Upper lobe of right lung (tissue), 1 donor: ENCODE measurements around the gene CCDC69. TPM values are rescaled to one million over a fixed set of nuclear protein-coding genes. Genes with fewer than 3 reads are reported as not detected.

Experiments
- ATAC-seq: fragments of 200-7000 bp; cut with Tn5 transposase; one replicate; pipeline ENCODE4 v1.9.1; 2020; ENCODE audit warnings: mild to moderate bottlenecking, moderate library complexity
- DNase-seq: peaks from one replicate; pipeline ENCODE4 v3.0.0-alpha.2; 2020
- H3K27ac ChIP-seq: fragments of 200-600 bp; one replicate; pipeline ENCODE4 v1.8.0; 2022
- H3K27me3 ChIP-seq: fragments of 200-600 bp; one replicate; pipeline ENCODE4 v1.8.0; 2022; ENCODE audit warnings: mild to moderate bottlenecking
- H3K36me3 ChIP-seq: fragments of 200-600 bp; one replicate; pipeline ENCODE4 v1.8.0; 2022
- H3K4me1 ChIP-seq: fragments of 200-600 bp; one replicate; pipeline ENCODE4 v1.8.0; 2022
- H3K4me3 ChIP-seq: fragments of 200-600 bp; one replicate; pipeline ENCODE4 v1.8.0; 2022; ENCODE audit warnings: mild to moderate bottlenecking
- H3K9me3 ChIP-seq: fragments of 200-600 bp; one replicate; pipeline ENCODE4 v1.8.0; 2022
- CTCF ChIP-seq: fragments of 200-600 bp; IDR thresholded peaks from one replicate; pipeline ENCODE4 v1.8.0; 2022; ENCODE audit warnings: antibody characterized with exemption
- intact Hi-C: fragments of 100-400 bp; cut with DNase I; formaldehyde crosslinking; loops from one replicate; pipeline ENCODE4 v1.11.0; 2022
- total RNA-seq: library from RNA; stranded (reverse); fragmentation: NEBNext Ultra II Directional; extraction: Animal tissue kit (Norgen Biotek cat#: 25700); gene quantifications from one replicate; pipeline ENCODE4 v1.2.1, GENCODE V29; 2021
- donor health status: DM: no; HTN: yes; CAD: no; lungs with severe emphysema.

Gene CCDC69
- total RNA-seq, 1 donor from 2014 or later: 81.9 TPM

- ATAC-seq (no peak), DNase-seq (no peak)
- Histone ChIP-seq H3K4me3 (no peak overlapping the region), H3K27me3 (no peaks in the 10 kb centered on the region), H3K36me3 (peaks cover 49% of the 10 kb centered on the region), H3K9me3 (no peaks in the 10 kb centered on the region), H3K4me1 (peaks cover 32% of the 10 kb centered on the region), H3K27ac (no peak overlapping the region)
- intact Hi-C loops: no loop called here
- TF ChIP-seq CTCF: no peak
These were observed 81.0 kb downstream of the CCDC69 start for GRCh38 chr5:151142933-151143332.

DNA sequence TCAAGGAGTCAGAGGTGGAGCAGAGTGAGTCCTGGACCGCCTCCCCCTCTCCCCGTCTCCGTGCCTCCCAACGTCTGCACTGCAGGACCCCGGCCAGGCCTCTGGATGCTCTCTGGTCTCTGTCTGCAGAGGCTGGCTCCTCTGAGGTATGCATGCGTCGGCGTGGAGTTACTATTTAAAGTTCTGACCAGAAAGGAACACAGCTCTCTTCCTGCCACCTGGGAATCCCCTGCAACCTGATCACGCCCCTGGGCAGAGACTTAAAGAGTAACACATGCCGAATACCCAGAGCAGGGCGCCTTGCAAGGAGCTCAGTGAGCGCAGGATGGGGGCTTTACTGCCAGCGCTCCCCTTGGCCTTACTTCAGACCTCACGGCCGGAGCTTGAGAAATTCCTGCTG is 82.4 kb downstream of the CCDC69 start:
- intact Hi-C loops: no loop called here
- no peak for TF ChIP-seq CTCF
- Histone ChIP-seq H3K4me3 (no peak overlapping the region), H3K4me1 (peaks cover 26% of the 10 kb centered on the region), H3K27me3 (no peaks in the 10 kb centered on the region), H3K27ac (no peak overlapping the region), H3K9me3 (no peaks in the 10 kb centered on the region), H3K36me3 (peaks cover 53% of the 10 kb centered on the region)
- ATAC-seq: no peak
- DNase-seq: no peak

DNA sequence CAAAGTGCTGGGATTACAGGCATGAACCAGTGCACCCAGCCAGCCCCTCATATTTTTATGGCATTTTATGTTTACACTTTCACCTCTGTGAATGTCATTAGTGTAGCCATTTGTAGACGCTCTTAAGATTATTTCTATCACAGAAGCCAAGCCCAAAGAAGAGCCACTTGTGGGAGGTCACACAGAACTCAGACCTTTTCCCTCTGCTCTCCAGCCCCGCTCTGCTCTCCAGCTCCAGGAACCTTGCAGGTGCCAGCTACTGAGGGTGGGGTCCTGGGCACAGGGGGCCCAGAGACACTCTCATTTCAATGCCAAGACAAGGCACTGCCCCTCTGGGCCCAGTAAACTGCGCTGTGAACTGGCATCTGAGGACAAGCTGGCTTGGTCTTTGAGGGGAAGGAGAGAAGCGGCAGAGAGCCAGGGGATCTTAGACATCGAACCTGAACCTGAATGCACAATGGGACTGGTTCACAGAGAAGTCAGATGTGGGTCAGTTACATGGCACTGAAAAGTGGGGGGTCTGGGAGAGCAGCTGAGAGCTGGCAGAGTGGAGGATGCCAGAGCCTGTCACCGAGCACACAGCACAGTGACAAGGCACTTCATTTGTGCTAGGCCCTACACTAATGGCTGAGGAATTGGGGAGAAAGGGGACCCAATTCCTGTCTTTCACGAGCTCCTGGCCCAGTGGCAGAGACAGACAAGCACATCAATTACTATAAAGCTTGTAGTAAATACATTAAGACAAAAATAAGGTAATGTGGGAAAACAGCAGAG is 83.0 kb downstream of the CCDC69 start:
- H3K4me3 ChIP-seq: no peak overlapping the region
- intact Hi-C loops: no loop called here
- peaks cover 53% of the 10 kb centered on the region for H3K36me3 ChIP-seq
- DNase-seq: no peak
- peaks cover 20% of the 10 kb centered on the region for H3K4me1 ChIP-seq
- no peaks in the 10 kb centered on the region for H3K9me3 ChIP-seq
- TF ChIP-seq CTCF: no peak
- no peak for ATAC-seq
- no peak overlapping the region for H3K27ac ChIP-seq
- no peaks in the 10 kb centered on the region for H3K27me3 ChIP-seq

DNA sequence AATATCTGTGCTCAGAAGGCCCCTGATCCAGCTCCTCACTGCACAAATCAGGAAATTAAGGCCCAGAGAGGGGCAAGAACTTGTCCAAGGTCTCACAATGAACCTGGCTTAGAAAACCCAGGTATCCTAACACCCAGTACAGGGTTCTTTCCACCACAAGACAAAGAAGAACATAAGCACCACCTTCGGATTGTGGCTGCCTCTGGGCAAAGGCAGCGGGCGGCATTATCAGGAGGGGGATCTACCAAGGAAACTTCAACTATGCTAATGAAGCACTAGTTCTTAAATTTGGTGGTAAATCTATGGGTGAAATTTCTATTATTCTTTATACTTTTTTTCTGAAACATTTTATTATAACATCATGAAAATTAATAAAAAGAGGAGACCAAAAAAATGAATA is 84.2 kb downstream of the CCDC69 start:
- no peaks in the 10 kb centered on the region for H3K27me3 ChIP-seq
- no peak for ATAC-seq
- H3K9me3 ChIP-seq: no peaks in the 10 kb centered on the region
- no peak for TF ChIP-seq CTCF
- H3K27ac ChIP-seq: no peak overlapping the region
- H3K4me1 ChIP-seq: peaks cover 11% of the 10 kb centered on the region
- H3K36me3 ChIP-seq: peaks cover 56% of the 10 kb centered on the region
- intact Hi-C loops: no loop called here
- H3K4me3 ChIP-seq: no peak overlapping the region
- no peak for DNase-seq

- peak; percentile 44 for ATAC-seq
- H3K36me3 ChIP-seq: peaks cover 63% of the 10 kb centered on the region
- no peak overlapping the region for H3K4me3 ChIP-seq
- no peak for TF ChIP-seq CTCF
- H3K27ac ChIP-seq: no peak overlapping the region
- H3K9me3 ChIP-seq: no peaks in the 10 kb centered on the region
- peaks cover 11% of the 10 kb centered on the region for H3K4me1 ChIP-seq
- intact Hi-C loops: no loop called here
- no peaks in the 10 kb centered on the region for H3K27me3 ChIP-seq
- no peak for DNase-seq
These were observed 84.9 kb downstream of the CCDC69 start for GRCh38 chr5:151139015-151139414.
